GM12878 (cell line): ENCODE results near the gene FXYD6. TPM values are rescaled to one million over a fixed set of nuclear protein-coding genes. Genes with fewer than 3 reads are reported as not detected.

Experiments
- BACH1 ChIP-seq: fragments of 450-650 bp; IDR thresholded peaks from 2 replicates; pipeline ENCODE4 v1.6.1; 2017; ENCODE audit warnings: mild to moderate bottlenecking, borderline replicate concordance
- CEBPB ChIP-seq, 2 experiments: fragments of 150-350 bp in 1 of 2; IDR thresholded peaks; 2 replicates each; pipeline ENCODE4 v1.6.1; 2012 to 2014; ENCODE audit warnings: low read depth in 2 of 2, low read length in 2 of 2, borderline replicate concordance in 1 of 2, inconsistent platforms in 1 of 2
- CHD1 ChIP-seq: IDR thresholded peaks from 2 replicates; pipeline ENCODE4 v1.6.1; 2012; ENCODE audit warnings: low read depth, low read length, improper control_type of control experiment
- E2F8 ChIP-seq: fragments of 450-650 bp; IDR thresholded peaks from 2 replicates; pipeline ENCODE4 v1.6.1; 2018; ENCODE audit warnings: mild to moderate bottlenecking, low read depth, moderate library complexity; ENCODE audit not compliant: partially characterized antibody
- ESRRA ChIP-seq: IDR thresholded peaks from 2 replicates; pipeline ENCODE4 v1.6.1; 2012; ENCODE audit warnings: mild to moderate bottlenecking, low read length, improper control_type of control experiment
- ETV6 ChIP-seq, 2 experiments: fragments of 450-650 bp in 1 of 2; IDR thresholded peaks in 1 of 2; conservative IDR thresholded peaks in 1 of 2; 2 replicates each; pipeline ENCODE4 v1.6.1; 2014; ENCODE audit warnings: antibody characterized with exemption in 1 of 2, borderline replicate concordance in 1 of 2, low read depth in 1 of 2, mild to moderate bottlenecking in 1 of 2, moderate library complexity in 1 of 2
- IKZF2 ChIP-seq, 2 experiments: fragments of 450-650 bp; IDR thresholded peaks; 2 replicates each; pipeline ENCODE4 v1.6.1; 2017; ENCODE audit warnings: mild to moderate bottlenecking in 2 of 2, moderate library complexity in 2 of 2
- JUND ChIP-seq: IDR thresholded peaks from 2 replicates; pipeline ENCODE4 v1.6.1; 2012; ENCODE audit warnings: low read depth, mild to moderate bottlenecking, low read length, improper control_type of control experiment, moderate library complexity
- MTA3 ChIP-seq: IDR thresholded peaks from 2 replicates; pipeline ENCODE4 v1.6.1; 2012; ENCODE audit warnings: low read length, inconsistent platforms, borderline replicate concordance
- PBX3 ChIP-seq: IDR thresholded peaks from 2 replicates; pipeline ENCODE4 v1.6.1; 2011; ENCODE audit warnings: mild to moderate bottlenecking, low read depth, low read length, moderate library complexity; ENCODE audit not compliant: insufficient replicate concordance
- PRDM15 ChIP-seq: fragments of 450-650 bp; formaldehyde crosslinking; IDR thresholded peaks from 2 replicates; pipeline ENCODE4 v1.4.0; 2020; ENCODE audit warnings: mild to moderate bottlenecking, moderate library complexity
- RB1 ChIP-seq: fragments of 450-650 bp; formaldehyde crosslinking; IDR thresholded peaks from 2 replicates; pipeline ENCODE4 v1.6.1; 2017; ENCODE audit warnings: mild to moderate bottlenecking, borderline replicate concordance
- SREBF2 ChIP-seq: IDR thresholded peaks from 2 replicates; pipeline ENCODE4 v1.6.1; 2012; ENCODE audit warnings: mild to moderate bottlenecking, low read length
- STAT3 ChIP-seq: IDR thresholded peaks from 2 replicates; pipeline ENCODE4 v1.6.1; 2011; ENCODE audit warnings: low read depth, low read length, improper control_type of control experiment
- YY1 ChIP-seq: IDR thresholded peaks from 2 replicates; pipeline ENCODE4 v1.6.1; 2011; ENCODE audit warnings: low read depth, mild to moderate bottlenecking, low read length
- ZNF592 ChIP-seq: fragments of 450-650 bp; IDR thresholded peaks from 2 replicates; pipeline ENCODE4 v1.6.1; 2017; ENCODE audit warnings: mild to moderate bottlenecking, moderate library complexity
- ZNF622 ChIP-seq: fragments of 450-650 bp; IDR thresholded peaks from 2 replicates; pipeline ENCODE4 v1.6.1; 2017; ENCODE audit warnings: mild to moderate bottlenecking, inconsistent platforms
- polyA plus RNA-seq, 11 experiments: library from polyadenylated mRNA; depleted of rRNA in 4 of 11; unstranded in 6 of 11; stranded (reverse) in 5 of 11; fragments of >200 nt; fragmentation: Nextera tagmentation in 4 of 11; fragmentation: Illumina TruSeq in 1 of 11; extraction: Ambion mirVana in 4 of 11; extraction: Trizol in 1 of 11; gene quantifications; 1 replicate in 1 of 11; 2 replicates in 10 of 11; pipeline versions ENCODE4 v1.2.1 to v1.2.3, GENCODE V29; 2011 to 2016; ENCODE audit warnings: inconsistent platforms in 2 of 11, missing spikeins in 2 of 11, low read depth in 1 of 11
- total RNA-seq, 4 experiments: library from RNA; depleted of rRNA in 3 of 4; stranded (reverse); fragments of >200 nt in 3 of 4; fragmentation: Illumina TruSeq in 1 of 4; extraction: Trizol in 1 of 4; gene quantifications; 2 replicates each; pipeline versions ENCODE4 v1.2.1 to v1.2.3, GENCODE V29; 2013 to 2021

FXYD6 gene
- total and polyA plus RNA-seq, 10 of the 15 experiments (the other 5 are each of a cell fraction or from before 2014, with no cell fraction given) = 0.09 to 2.0 (median 0.23) TPM; not detected in 2

GRCh38 chr11:117807482-117808327 is 68.8 kb downstream of the FXYD6 start (continued):
- no peak for TF ChIP-seq PRDM15
- TF ChIP-seq E2F8 = no peak
- TF ChIP-seq YY1 = peak; percentile 78; the same call in 1 of the 2 replicates
- TF ChIP-seq ZNF592 = 0 out of 2 replicates have a peak, but pooled peaks have one; percentile 16
- no peak for TF ChIP-seq IKZF2 (IDR thresholded peaks at IDR 0.05)
- TF ChIP-seq BACH1 = no peak
- TF ChIP-seq RB1 = peak; percentile 80; the same call in 1 of the 2 replicates
- TF ChIP-seq CHD1 = no peak
- TF ChIP-seq ZNF622 = no peak
- no peak for TF ChIP-seq PBX3
- no peak for TF ChIP-seq STAT3
- TF ChIP-seq MTA3 = no peak
- no peak for TF ChIP-seq ETV6 (conservative IDR thresholded peaks at IDR 0.05 in 1 of 2, IDR thresholded peaks at IDR 0.05 in 1 of 2; ENCODE audit: borderline replicate concordance in 1 of 2, low read depth in 1 of 2)
- TF ChIP-seq CEBPB (IDR thresholded peaks at IDR 0.05; ENCODE audit: borderline replicate concordance in 1 of 2, low read depth in 2 of 2, low read length in 2 of 2) = no peak
- TF ChIP-seq JUND = no peak
- TF ChIP-seq SREBF2 = no peak
- TF ChIP-seq ESRRA = no peak
